22Rv1 (cell line): Measurements from ENCODE around the gene ZFP62.
"Not testable (repeated sequence)": the region's sequence is repeated elsewhere in the genome, so short reads cannot be mapped to it uniquely, and the experiment has no call there.

ENCODE experiments used
- H3K27ac ChIP-seq: fragments of 450-650 bp; 2 replicates; pipeline ENCODE4 v1.5.1; 2017
- ZFX ChIP-seq: fragments of 450-650 bp; IDR thresholded peaks from 2 replicates; pipeline ENCODE4 v1.6.1; 2017; ENCODE audit warnings: antibody characterized with exemption, borderline replicate concordance
- TF ChIP-seq, protein P1 (sequence below): fragments of 450-650 bp; IDR thresholded peaks from 2 replicates; pipeline ENCODE4 v1.5.1; 2017; ENCODE audit warnings: mild to moderate bottlenecking

ZFP62 gene

GRCh38 chr5:180829726-180830125 is 31.4 kb downstream of the ZFP62 start:
- H3K27ac ChIP-seq = peak overlapping the region; percentile 50

DNA sequence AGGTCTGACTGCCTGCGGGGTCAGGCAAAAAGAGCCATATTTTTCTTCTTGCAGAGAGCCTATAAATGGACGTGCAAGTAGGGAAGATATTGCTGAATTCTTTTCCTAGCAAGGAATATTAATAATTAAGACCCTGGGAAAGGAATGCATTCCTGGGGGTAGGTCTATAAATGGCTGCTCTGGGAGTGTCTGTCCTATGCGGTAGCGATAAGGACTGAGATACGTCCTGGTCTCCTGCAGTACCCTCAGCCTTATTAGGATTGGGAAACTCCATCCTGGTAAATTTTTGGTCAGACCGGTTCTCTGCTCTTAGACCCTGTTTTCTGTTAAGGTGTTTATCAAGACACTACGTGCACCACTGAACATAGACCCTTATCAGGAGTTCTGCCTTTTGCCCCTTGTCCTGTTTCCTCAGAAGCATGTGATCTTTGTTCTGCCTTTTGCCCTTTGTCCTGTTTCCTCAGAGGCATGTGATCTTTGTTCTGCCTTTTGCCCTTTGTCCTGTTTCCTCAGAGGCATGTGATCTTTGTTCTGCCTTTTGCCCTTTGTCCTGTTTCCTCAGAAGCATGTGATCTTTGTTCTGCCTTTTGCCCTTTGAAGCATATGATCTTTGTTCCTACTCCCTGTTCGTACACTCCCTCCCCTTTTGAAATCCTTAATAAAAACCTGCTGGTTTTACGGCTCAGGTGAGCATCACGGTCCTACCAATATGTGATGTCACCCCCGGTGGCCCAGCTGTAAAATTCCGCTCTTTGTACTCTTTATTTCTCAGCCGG is 32.1 kb downstream of the ZFP62 start:
- H3K27ac ChIP-seq = peak overlapping the region; percentile 50

More at GRCh38 chr5:180829726-180830125, 31.4 kb downstream of the ZFP62 start:
- TF ChIP-seq ZFX = no peak
- TF ChIP-seq, protein P1, sequence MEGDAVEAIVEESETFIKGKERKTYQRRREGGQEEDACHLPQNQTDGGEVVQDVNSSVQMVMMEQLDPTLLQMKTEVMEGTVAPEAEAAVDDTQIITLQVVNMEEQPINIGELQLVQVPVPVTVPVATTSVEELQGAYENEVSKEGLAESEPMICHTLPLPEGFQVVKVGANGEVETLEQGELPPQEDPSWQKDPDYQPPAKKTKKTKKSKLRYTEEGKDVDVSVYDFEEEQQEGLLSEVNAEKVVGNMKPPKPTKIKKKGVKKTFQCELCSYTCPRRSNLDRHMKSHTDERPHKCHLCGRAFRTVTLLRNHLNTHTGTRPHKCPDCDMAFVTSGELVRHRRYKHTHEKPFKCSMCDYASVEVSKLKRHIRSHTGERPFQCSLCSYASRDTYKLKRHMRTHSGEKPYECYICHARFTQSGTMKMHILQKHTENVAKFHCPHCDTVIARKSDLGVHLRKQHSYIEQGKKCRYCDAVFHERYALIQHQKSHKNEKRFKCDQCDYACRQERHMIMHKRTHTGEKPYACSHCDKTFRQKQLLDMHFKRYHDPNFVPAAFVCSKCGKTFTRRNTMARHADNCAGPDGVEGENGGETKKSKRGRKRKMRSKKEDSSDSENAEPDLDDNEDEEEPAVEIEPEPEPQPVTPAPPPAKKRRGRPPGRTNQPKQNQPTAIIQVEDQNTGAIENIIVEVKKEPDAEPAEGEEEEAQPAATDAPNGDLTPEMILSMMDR = no peak

DNA sequence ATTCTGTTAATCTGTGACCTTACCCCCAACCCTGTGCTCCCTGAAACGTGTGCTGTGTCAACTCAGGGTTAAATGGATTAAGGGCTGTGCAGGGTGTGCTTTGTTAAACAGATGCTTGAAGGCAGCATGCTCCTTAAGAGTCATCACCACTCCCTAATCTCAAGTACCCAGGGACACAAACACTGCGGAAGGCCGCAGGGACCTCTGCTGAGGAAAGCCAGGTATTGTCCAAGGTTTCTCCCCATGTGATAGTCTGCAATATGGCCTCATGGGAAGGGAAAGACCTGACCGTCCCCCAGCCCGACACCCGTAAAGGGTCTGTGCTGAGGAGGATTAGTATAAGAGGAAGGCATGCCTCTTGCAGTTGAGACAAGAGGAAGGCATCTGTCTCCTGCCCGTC is 33.7 kb downstream of the ZFP62 start:
- H3K27ac ChIP-seq = not testable (repeated sequence)

GRCh38 chr5:180825768-180826525 is 35.1 kb downstream of the ZFP62 start:
- TF ChIP-seq ZFX = no peak
- TF ChIP-seq, protein P1 = no peak
- H3K27ac ChIP-seq = 0 out of 2 replicates have a peak overlapping the region, but pooled peaks have one; percentile 12

GRCh38 chr5:180824630-180825476 is 36.2 kb downstream of the ZFP62 start:
- H3K27ac ChIP-seq = no peak overlapping the region

DNA sequence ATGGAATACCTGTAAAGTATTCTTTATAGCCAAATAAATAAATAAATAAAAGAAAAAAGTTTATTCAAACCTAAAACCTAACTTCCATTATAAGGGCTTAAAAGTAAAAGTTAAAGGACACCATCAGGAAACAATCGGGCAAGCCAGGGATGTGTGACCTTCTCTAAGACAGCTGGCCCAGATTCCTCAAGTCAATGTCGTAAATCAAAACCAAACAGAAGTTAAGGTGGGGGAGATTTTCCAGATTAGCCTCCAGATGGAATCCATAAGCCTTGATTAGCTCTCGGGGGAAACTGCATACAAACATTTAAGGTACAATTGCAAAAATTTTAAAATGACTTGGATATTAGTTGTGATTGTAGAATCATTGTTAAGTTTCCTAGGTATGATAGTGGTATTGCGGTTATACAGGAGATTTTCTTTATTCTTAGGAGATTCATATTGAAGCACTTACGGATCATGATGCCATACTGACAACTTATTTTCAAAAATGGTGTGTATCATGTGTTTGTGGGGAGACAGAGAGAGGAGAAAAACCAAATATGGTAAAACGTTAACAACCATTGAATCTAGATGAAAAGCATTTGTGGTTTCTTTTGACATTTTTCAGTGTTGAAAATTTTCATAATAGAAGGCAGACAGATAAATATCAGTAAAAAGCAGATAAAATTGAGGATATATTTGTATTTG is 37.0 kb downstream of the ZFP62 start:
- no peak overlapping the region for H3K27ac ChIP-seq
- TF ChIP-seq ZFX = no peak
- TF ChIP-seq, protein P1 = no peak

More at GRCh38 chr5:180824630-180825476, 36.2 kb downstream of the ZFP62 start:
- TF ChIP-seq, protein P1 = no peak
- TF ChIP-seq ZFX = no peak

DNA sequence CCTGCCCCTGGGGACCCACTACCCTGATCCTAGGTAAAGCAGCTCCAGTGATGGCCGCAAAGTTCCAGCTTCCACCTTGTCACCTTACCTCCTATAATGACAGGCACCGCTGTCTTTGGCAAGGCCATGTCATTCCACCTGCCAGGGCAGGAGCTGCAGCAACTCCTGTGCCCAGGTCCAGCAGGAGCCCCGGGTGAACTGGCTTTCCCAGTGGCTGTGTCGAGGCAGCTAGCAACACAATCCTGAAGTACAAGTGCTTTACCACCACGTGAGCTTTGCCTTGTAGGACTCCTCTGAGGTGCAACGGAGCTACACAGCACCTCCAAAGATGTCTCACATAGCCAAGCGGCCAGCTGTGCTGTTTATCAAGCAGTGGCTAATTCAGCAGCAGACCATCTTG is 37.7 kb downstream of the ZFP62 start:
- no peak for TF ChIP-seq ZFX
- TF ChIP-seq, protein P1 = no peak
- H3K27ac ChIP-seq = no peak overlapping the region
